ENCODE measurements around the gene ZRANB1. TPM values are rescaled to one million over a fixed set of nuclear protein-coding genes. Genes with fewer than 3 reads are reported as not detected.

ZRANB1 gene
- 10 to 100 TPM; 35.5 to 48.7 (median 44.3) TPM for total RNA-seq

GRCh38 chr10:124941823-124942222 lies at the start of gene ZRANB1:
Gene ZRANB1 (plus strand): TSS chr10:124942123. CDS start chr10:124942494, 371 bp downstream.
- Histone ChIP-seq H3K36me3 (peaks cover 0 to 3% of the 10 kb centered on the region in 2 donors), H3K27ac (no peak within 1 kb of the TSS)

GRCh38 chr10:124892905-124893304 lies 49.0 kb upstream of the ZRANB1 start:
- H3K4me1 ChIP-seq = no peaks in the 10 kb centered on the region
- no peaks in the 10 kb centered on the region for H3K36me3 ChIP-seq
- TF ChIP-seq POLR2A (IDR thresholded peaks at IDR 0.05) (no peak), POLR2AphosphoS5 (IDR thresholded peaks at IDR 0.05) (no peak), EP300 (IDR thresholded peaks at IDR 0.05) (no peak), CTCF (IDR thresholded peaks at IDR 0.05) (no peak)
- 81 to 86% methylated on average over 2 of the region's 2 CpGs for WGBS, 2 donors (ENCODE audit: low coverage in 1 of 2)
- H3K27me3 ChIP-seq = peaks cover 6% of the 10 kb centered on the region
- H3K9me3 ChIP-seq = no peaks in the 10 kb centered on the region
- no peak overlapping the region for H3K4me3 ChIP-seq
- ATAC-seq = no peak
- H3K27ac ChIP-seq = no peak overlapping the region

More at GRCh38 chr10:124941823-124942222, at the start of gene ZRANB1:
- TF ChIP-seq POLR2AphosphoS5 (IDR thresholded peaks at IDR 0.05) = no peak
- TF ChIP-seq CTCF (IDR thresholded peaks at IDR 0.05) = no peak
- no peak for TF ChIP-seq EP300 (IDR thresholded peaks at IDR 0.05)
- no peak for TF ChIP-seq POLR2A (IDR thresholded peaks at IDR 0.05)
- WGBS, 2 donors (ENCODE audit: low coverage in 1 of 2) = 82 to 88% methylated on average over 4 of the region's 4 CpGs
- no peak within 1 kb of the TSS for H3K4me3 ChIP-seq
- H3K4me1 ChIP-seq = peaks cover 7 to 94% (median 14%) of the 10 kb centered on the region in 3 donors
- no peaks in the 10 kb centered on the region for H3K27me3 ChIP-seq
- no peaks in the 10 kb centered on the region for H3K9me3 ChIP-seq
- ATAC-seq = no peak

- H3K9me3 ChIP-seq = no peaks in the 10 kb centered on the region
- TF ChIP-seq POLR2A (IDR thresholded peaks at IDR 0.05) (no peak), CTCF (IDR thresholded peaks at IDR 0.05) (no peak), POLR2AphosphoS5 (IDR thresholded peaks at IDR 0.05) (no peak), EP300 (IDR thresholded peaks at IDR 0.05) (no peak)
- no peak for ATAC-seq
- no peaks in the 10 kb centered on the region for H3K36me3 ChIP-seq
- no peak overlapping the region for H3K27ac ChIP-seq
- H3K4me3 ChIP-seq = no peak overlapping the region
- H3K27me3 ChIP-seq = peaks cover 23% of the 10 kb centered on the region
- H3K4me1 ChIP-seq = no peaks in the 10 kb centered on the region
- 86 to 100% methylated on average over 3 to 13 of the region's 13 CpGs for WGBS, 2 donors (ENCODE audit: low coverage in 1 of 2)
Measured at GRCh38 chr10:124894569-124895215, 47.2 kb upstream of the ZRANB1 start.

- H3K36me3 ChIP-seq = no peaks in the 10 kb centered on the region
- no peak overlapping the region for H3K27ac ChIP-seq
- WGBS, 2 donors (ENCODE audit: low coverage in 1 of 2) = 42 to 58% methylated on average over 3 to 4 of the region's 4 CpGs
- peaks cover 31% of the 10 kb centered on the region for H3K27me3 ChIP-seq
- H3K4me1 ChIP-seq = no peaks in the 10 kb centered on the region
- TF ChIP-seq EP300 (IDR thresholded peaks at IDR 0.05) = no peak
- no peak for TF ChIP-seq CTCF (IDR thresholded peaks at IDR 0.05)
- ATAC-seq = no peak
- no peak overlapping the region for H3K4me3 ChIP-seq
- no peaks in the 10 kb centered on the region for H3K9me3 ChIP-seq
Measured at GRCh38 chr10:124896751-124897150, 45.2 kb upstream of the ZRANB1 start.

GRCh38 chr10:124898471-124898870 lies 43.5 kb upstream of the ZRANB1 start:
- Histone ChIP-seq H3K27me3 (peaks cover 31% of the 10 kb centered on the region), H3K4me1 (no peaks in the 10 kb centered on the region), H3K9me3 (no peaks in the 10 kb centered on the region), H3K27ac (no peak overlapping the region), H3K4me3 (no peak overlapping the region), H3K36me3 (no peaks in the 10 kb centered on the region)
- 83% methylated on average over 6 of the region's 9 CpGs; no CpG with 5 or more reads in 1 of the 2 donors for WGBS, 2 donors (ENCODE audit: low coverage in 1 of 2)
- no peak for TF ChIP-seq EP300 (IDR thresholded peaks at IDR 0.05)
- no peak for TF ChIP-seq POLR2AphosphoS5 (IDR thresholded peaks at IDR 0.05)
- no peak for TF ChIP-seq CTCF (IDR thresholded peaks at IDR 0.05)
- TF ChIP-seq POLR2A (IDR thresholded peaks at IDR 0.05) = no peak
- no peak for ATAC-seq

Data from gastroesophageal sphincter (tissue), 4 donors.